ENCODE measurements around the gene ABTB2. TPM values are rescaled to one million over a fixed set of nuclear protein-coding genes. Genes with fewer than 3 reads are reported as not detected.
"Not testable (repeated sequence)": the region's sequence is repeated elsewhere in the genome, so short reads cannot be mapped to it uniquely, and the experiment has no call there.

Gene ABTB2
- 10 to 100 TPM in 1 of 3 donors, 1 to 10 TPM in 2; 6.8 to 17.4 (median 8.0) TPM for polyA plus RNA-seq (ENCODE audit: insufficient read length in 3 of 3)
- long read RNA-seq, donor 1, full-length matches to known transcripts, result 1 of 1 reads
- long read RNA-seq, donor 1, partial matches to known transcripts, result 0 of 1 reads
- long read RNA-seq, donor 1, other reads (novel, unspliced or antisense), result 0 of 1 reads
- long read RNA-seq, donor 2, result 0 reads
- long read RNA-seq, donor 3, full-length matches to known transcripts, result 2 of 2 reads
- long read RNA-seq, donor 3, partial matches to known transcripts, result 0 of 2 reads
- long read RNA-seq, donor 3, other reads (novel, unspliced or antisense), result 0 of 2 reads
- long read RNA-seq, donor 4, full-length matches to known transcripts, result 2 of 2 reads
- long read RNA-seq, donor 4, partial matches to known transcripts, result 0 of 2 reads
- long read RNA-seq, donor 4, other reads (novel, unspliced or antisense), result 0 of 2 reads
- long read RNA-seq, donor 5, result 0 reads
- long read RNA-seq, donor 6, full-length matches to known transcripts, result 1 of 1 reads
- long read RNA-seq, donor 6, partial matches to known transcripts, result 0 of 1 reads
- long read RNA-seq, donor 6, other reads (novel, unspliced or antisense), result 0 of 1 reads
- long read RNA-seq, donor 7, full-length matches to known transcripts, result 1 of 1 reads
- long read RNA-seq, donor 7, partial matches to known transcripts, result 0 of 1 reads
- long read RNA-seq, donor 7, other reads (novel, unspliced or antisense), result 0 of 1 reads
- long read RNA-seq, donor 8, result 0 reads
- long read RNA-seq, donor 9, result 0 reads
- long read RNA-seq, donor 10, full-length matches to known transcripts, result 1 of 1 reads
- long read RNA-seq, donor 10, partial matches to known transcripts, result 0 of 1 reads
- long read RNA-seq, donor 10, other reads (novel, unspliced or antisense), result 0 of 1 reads
- long read RNA-seq, donor 11, result 0 reads
- long read RNA-seq, donor 12, result 0 reads
- long read RNA-seq, donor 13, result 0 reads
- long read RNA-seq, donor 14, result 0 reads
- long read RNA-seq, donor 15, full-length matches to known transcripts, result 1 of 1 reads
- long read RNA-seq, donor 15, partial matches to known transcripts, result 0 of 1 reads
- long read RNA-seq, donor 15, other reads (novel, unspliced or antisense), result 0 of 1 reads
- long read RNA-seq, donor 16, partial matches to known transcripts, result 8 of 8 reads
- long read RNA-seq, donor 16, other reads (novel, unspliced or antisense), result 0 of 8 reads

DNA sequence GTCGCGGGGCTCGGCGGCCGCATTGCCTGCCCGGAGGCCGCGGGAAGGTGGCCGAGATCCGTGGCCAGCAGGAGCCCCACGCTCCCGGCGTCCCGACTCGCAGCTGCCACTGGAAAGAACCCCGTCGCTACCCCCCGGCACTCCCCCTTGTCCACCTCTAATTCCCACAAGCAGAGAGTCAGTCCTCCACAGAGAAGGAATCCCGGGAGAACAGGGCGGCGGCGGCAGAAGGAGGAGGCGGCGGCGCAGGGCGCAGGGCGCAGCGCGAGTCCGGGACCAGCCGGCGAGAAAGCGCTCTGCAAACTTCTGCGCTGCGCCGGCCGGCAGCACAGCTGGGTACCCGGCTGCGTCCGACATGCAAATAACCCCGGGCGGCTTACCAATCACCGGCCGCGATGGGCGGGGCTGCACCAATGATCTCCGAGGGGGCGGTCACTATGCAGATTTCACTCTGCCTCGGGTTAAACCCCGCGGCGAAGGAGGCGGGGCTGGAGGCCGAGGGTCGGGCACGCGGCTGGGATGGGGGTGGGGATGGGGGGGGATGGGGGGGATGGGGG, at the start of gene ABTB2:
Gene ABTB2, minus strand, starts transcription at position 310 of the 557 bp plus-strand sequence.
- peak; percentile 79 to 98 (median 96) for DNase-seq (ENCODE audit: extremely low read depth in 1 of 11, low read depth in 9 of 11, low spot score in 4 of 11)

DNA sequence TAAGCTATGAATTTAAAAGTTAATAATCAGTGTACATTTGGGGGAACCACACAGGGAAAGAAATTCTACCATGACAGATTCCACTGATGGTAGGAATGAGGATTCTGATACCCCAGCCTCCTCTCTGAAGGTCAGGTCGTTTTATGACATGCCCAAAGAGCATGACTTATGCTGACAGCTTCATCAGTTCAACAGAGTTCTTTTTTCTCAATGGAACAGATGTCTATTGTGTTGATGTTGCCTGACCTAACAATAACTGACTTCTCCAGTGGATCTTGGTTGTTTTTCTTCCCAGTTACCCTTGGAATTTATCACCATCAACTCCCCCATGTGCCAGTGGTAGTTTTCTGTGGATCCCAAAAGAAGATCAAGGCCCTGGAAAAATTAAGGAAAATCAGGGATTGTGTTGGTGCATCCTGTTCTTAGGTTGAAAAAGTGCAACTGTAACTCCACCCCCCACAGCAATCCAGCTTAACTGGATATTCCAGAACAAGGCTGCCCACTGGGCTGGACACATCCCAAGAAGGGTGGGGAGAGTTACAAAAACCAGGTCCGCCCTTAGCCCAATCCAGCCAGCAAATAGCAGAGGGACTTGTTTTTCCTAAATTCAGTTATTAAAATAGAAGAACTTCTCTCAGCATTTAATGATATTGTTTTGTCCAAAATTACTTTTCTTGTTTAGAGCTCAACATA, 49.5 kb upstream of the ABTB2 start:
- DNase-seq (ENCODE audit: extremely low read depth in 1 of 11, low read depth in 9 of 11, low spot score in 4 of 11), result no peak

DNA sequence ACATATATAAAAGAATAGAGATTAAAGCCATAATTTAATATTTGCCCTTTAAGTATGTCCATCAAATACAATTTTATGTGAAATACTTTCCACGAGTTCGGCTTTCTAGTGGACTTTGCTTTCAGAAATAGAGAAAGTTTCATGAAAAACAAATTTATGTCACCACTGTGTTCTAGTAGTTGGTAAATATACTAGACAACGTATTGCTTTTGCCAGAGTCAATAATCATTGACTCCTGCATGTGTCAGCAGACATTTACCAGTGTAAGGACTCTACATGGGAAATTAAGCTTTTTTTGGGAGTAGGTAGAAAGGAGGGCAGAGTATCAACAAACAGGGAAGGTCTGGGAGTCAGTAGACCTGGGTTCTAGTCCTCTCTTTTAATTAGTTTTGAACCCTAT, 48.6 kb upstream of the ABTB2 start:
- no peak for DNase-seq (ENCODE audit: extremely low read depth in 1 of 11, low read depth in 9 of 11, low spot score in 4 of 11)

GRCh38 chr11:34405079-34405858, 47.5 kb upstream of the ABTB2 start:
- DNase-seq (ENCODE audit: extremely low read depth in 1 of 11, low read depth in 9 of 11, low spot score in 4 of 11), result no peak

DNA sequence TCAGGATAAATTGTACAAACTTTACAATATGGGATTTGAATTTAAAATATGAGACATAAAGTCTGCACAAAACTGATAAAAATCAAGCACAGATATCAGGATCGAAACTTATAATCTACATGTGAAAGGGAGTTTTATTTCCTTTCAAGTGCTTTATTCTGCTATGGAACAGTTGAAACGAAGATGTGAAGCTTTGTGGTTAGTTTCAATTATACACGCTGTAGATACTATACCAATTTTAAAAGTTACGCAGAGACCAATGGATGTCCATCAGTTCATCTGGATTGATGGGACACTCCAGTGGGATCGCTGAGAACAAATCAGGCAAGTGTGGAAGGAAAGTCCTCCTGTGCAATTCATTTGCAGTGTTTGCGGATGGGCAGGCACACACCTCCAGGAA, 46.5 kb upstream of the ABTB2 start:
- no peak for DNase-seq (ENCODE audit: extremely low read depth in 1 of 11, low read depth in 9 of 11, low spot score in 4 of 11)

DNA sequence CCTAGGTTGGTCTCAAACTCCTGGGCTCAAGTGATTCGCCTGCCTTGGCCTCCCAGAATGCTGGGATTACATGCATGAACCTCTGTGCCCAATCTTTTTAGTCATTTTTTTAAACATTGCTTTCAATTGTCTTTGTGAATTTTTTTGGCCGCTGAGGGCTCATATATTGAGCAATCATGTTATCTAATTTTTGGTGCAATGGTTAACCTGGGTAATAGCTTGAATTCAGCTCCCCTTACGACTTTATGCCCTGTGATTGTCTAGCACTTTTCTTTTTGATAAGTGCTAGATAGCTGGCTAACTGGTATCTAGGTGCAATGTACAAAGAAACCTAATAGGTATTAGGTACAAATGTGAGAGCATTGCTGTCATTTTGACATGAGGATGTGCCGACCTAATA, 45.6 kb upstream of the ABTB2 start:
- no peak for DNase-seq (ENCODE audit: extremely low read depth in 1 of 11, low read depth in 9 of 11, low spot score in 4 of 11)

GRCh38 chr11:34397811-34398210, 40.0 kb upstream of the ABTB2 start:
- no peak for DNase-seq (ENCODE audit: extremely low read depth in 1 of 11, low read depth in 9 of 11, low spot score in 4 of 11)

GRCh38 chr11:34397120-34397519, 39.3 kb upstream of the ABTB2 start:
- DNase-seq (ENCODE audit: extremely low read depth in 1 of 11, low read depth in 9 of 11, low spot score in 4 of 11), result no peak

DNA sequence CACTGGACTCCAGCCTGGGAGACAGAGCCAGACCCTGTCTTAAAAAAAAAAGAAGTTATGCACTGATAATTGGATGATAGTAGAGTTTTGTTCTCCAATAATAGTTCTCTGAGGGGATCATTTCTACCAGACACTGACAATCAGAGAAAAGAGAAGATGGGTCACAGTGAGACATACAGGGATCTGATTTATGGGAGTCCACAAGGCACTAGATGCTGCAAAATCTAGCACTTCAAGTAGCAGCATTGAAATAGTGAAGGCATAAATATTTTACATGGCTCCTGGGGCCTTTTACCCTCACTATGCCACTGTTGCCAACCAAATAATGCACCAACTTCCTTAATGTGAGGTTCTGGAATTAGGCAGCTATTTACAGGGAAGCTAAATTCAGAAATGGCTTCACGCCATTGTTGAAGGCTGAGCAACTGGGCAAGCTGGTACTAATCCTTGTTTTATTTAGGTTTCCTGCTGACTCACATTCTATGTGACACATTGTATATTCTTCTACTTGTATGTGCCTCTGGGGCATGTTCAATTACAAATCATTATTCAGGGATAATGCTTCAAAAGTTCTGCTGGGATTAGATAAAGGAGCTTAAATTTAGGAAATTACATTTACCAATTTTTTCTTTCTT, 38.2 kb upstream of the ABTB2 start:
- no peak for DNase-seq (ENCODE audit: extremely low read depth in 1 of 11, low read depth in 9 of 11, low spot score in 4 of 11)

DNA sequence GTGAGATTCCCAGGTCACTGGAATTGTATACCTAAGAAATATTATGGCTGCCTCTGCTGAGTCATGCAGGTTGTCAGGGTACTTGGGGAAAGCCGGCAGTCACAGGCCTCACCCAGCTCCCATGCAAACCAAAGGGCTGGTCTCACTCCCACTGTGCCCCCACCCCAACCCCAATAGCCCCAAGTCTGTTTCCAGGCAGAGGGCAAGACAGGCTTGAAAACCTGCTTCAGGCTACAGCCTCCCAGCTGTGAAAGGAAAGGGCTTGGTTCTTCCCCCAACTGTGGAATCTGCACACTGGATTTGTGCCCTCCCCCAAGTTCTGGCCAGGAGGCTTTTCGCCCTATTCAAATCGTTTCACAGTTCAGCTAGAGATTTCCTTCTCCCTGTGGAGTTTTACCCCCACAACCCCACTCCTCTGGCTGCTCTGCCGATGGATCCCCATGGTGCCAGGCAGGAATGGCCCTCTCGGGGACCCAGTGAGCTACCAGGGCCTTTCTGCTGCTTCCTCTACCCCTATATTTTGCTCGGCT, 37.0 kb upstream of the ABTB2 start:
- DNase-seq (ENCODE audit: extremely low read depth in 1 of 11, low read depth in 9 of 11, low spot score in 4 of 11), result no peak

GRCh38 chr11:34387653-34388052, 29.8 kb upstream of the ABTB2 start:
- no peak for DNase-seq (ENCODE audit: extremely low read depth in 1 of 11, low read depth in 9 of 11, low spot score in 4 of 11)

GRCh38 chr11:34386356-34386755, 28.5 kb upstream of the ABTB2 start:
- DNase-seq (ENCODE audit: extremely low read depth in 1 of 11, low read depth in 9 of 11, low spot score in 4 of 11), result not testable (repeated sequence)

GRCh38 chr11:34382532-34383276, 24.9 kb upstream of the ABTB2 start:
- no peak for DNase-seq (ENCODE audit: extremely low read depth in 1 of 11, low read depth in 9 of 11, low spot score in 4 of 11)

DNA sequence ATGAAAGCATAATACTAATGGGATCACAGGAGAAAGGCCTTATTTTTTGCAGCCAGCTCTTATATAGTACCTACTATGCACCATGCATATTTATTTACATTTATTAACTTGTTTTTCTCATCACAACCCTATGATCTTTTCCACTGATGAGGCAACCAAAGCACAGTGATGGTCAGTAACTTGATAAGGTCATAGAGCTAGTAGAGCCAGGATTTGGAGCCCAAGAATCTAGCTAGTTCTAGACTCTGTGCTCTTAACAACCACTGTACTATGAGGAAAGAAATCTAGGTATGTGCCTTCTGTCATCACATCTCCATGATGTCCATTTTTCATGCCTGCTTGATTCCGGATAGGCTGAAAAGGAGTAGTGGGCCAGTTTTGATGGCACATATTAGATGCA, 24.0 kb upstream of the ABTB2 start:
- DNase-seq (ENCODE audit: extremely low read depth in 1 of 11, low read depth in 9 of 11, low spot score in 4 of 11), result no peak

- DNase-seq (ENCODE audit: extremely low read depth in 1 of 11, low read depth in 9 of 11, low spot score in 4 of 11), result no peak
Observed at GRCh38 chr11:34380696-34381095, 22.9 kb upstream of the ABTB2 start.

GRCh38 chr11:34379539-34379938, 21.7 kb upstream of the ABTB2 start:
- no peak for DNase-seq (ENCODE audit: extremely low read depth in 1 of 11, low read depth in 9 of 11, low spot score in 4 of 11)

- DNase-seq (ENCODE audit: extremely low read depth in 1 of 11, low read depth in 9 of 11, low spot score in 4 of 11), result no peak
Observed at GRCh38 chr11:34379079-34379478, 21.3 kb upstream of the ABTB2 start.
